DLD1 (cell line): Measurements from ENCODE around the gene KRT34.

Source experiments
- in situ Hi-C: cut with HindIII; loops from 2 replicates; pipeline ENCODE4 v1.10.0; 2017; ENCODE audit warnings: low sequenced_read_pairs

The KRT34 gene

DNA sequence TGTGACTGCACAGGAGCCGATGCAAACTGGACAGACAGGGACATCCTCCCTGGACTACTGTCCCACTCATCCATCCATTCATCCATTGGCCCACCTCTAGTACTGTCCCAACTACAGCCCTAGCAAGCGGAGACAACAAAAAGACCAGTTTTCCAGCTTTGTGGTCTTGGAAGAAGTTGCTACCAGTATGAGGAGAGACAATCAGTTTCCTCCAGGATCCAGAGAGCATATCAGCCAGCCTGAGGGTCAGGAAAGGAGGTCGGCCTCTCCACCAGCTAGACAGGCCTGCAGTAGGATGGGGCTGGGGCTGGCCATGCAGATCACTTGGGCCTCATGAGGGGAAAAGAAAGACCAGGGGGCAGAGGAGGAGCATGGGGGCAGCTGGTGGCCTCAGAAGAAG lies 48.3 kb downstream of the KRT34 start:
- in situ Hi-C loops: no loop called here

DNA sequence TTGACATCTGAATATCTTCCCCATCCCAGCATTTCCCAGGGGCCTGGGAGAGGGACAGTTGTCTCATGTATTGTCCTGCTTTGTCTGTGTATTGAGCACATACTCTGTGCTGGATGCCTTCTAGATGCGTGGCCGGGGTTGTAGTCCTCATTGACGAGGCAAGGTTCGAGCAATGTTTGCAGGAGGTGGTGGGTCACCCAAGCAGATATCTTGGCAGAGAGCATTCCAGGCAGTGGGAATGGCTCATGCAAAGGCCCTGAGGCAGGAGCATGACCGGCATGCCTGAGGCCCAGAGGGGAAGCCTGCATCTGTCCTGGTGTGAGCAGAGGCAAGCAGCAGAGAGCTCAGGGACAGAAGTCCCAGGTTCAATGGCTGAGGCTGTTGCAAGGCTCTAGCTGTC lies 49.0 kb downstream of the KRT34 start:
- in situ Hi-C loops: no loop called here

DNA sequence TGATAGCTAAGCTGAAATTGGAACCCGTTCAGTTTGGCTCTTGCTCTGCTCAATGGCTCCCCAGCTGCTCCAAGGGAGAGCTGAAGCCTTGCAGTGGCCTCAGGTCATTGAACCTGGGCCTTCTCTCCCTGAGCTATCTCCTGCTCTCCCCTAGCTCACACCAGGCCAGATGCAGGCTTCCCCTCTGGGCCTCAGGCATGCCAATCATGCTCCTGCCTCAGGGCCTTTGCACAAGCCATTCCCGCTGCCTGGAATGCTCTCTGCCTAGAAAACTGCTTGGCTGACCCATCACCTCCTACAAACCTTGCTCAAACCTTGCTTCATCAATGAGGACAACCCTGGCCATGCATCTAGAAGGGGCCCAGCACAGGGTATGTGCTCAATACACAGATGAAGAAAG lies 49.9 kb downstream of the KRT34 start:
- in situ Hi-C loops: no loop called here

DNA sequence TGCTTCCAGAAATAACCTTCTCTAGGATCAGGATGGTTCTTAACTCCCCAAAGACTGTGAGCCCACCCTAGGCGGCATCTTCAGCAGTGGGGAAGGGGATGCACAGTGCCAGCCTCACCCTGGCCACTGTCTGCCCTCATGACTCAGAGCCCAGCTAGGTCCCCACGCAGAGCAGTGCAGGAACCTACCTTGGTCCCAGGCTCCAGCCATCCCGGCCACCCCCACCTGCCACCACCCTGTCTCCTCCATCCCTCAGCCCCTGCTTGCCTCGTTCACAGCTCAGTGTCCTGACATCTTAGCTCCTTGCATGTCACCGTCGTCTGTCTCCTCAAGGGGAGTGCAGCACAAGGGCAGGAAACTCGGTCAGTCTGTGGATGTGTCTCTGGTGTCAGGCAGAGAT lies 50.5 kb downstream of the KRT34 start:
- in situ Hi-C loops: no loop called here

DNA sequence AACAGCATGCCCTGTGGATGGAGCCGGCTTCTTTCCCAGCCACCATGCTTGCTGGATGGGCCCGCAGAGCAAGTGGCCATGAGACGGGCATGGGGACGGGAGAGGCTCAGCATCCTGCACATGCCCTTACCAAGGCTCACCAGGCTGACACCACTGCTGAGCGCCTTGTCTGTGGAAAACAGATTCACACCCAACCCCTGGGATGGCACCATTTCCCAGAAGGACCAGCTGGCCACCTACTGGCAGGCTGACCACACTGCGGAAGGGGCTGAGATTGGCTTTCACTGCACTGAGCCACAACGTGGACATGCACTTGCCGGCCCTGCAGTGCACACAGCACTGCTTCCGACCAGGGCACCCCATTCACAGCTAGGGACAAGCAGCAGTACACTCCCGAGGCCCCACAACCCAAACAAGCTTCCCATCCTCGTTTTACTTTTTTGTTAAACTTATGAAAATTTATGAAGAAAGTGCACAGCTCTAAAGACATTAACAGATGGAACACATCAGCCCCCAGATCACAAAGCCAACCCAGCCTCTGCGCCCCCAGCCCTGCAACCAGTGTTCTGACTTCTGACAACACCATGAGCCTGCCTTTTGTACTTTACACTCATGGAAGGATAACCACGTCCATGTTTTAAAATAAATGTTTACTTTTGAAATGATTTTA lies 52.7 kb downstream of the KRT34 start:
- in situ Hi-C loops: no loop called here

DNA sequence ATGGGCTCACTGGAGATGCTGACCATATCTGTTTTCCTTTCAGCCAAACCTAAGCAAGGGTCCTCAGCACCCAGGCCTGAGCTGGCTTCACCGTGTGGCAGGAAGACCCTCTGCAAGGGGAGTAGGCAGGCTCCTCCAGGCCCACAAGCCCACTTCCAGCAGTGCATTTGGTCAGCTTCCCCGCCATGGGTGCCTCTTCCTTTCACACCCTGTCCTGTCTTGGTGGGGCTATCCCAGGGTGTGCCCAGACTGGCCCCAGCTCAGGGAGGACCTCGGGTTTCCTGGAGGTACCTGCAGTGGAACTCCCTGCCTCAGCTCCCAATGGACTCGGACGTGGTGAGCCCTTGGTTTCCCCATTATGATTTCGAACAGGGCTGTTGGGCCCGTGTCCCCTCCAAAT lies 53.9 kb downstream of the KRT34 start:
- in situ Hi-C loops: no loop called here
